K562 (cell line): ENCODE measurements around the gene COMMD10. TPM values are rescaled to one million over a fixed set of nuclear protein-coding genes. Genes with fewer than 3 reads are reported as not detected.

ENCODE experiments used
- ATAC-seq: fragments of 200-7000 bp; cut with Tn5 transposase; 3 replicates; pipeline ENCODE4 v1.9.1; 2020; ENCODE audit warnings: moderate library complexity
- BruUV-seq: library from RNA; stranded (reverse); fragments of 400-500 nt; replicated peaks from 2 replicates; lab custom pipeline; 2021; lab: Mats Ljungman, UMichigan
- CTCF ChIA-PET: fragments of 300-600 bp; formaldehyde crosslinking; extraction: SDS; loops from one replicate; lab custom pipeline; 2021; ENCODE audit warnings: low intra/inter-chr PET ratio; lab: Yijun Ruan, JAX
- POLR2A ChIA-PET: fragments of 300-600, 350-650 bp; sonication (Branson Sonifier 250); formaldehyde crosslinking; extraction: SDS; loops from one replicate; lab custom pipeline; 2021; ENCODE audit warnings: antibody characterized with exemption, inconsistent platforms; lab: Yijun Ruan, JAX
- DNase-seq, 4 experiments: peaks; one replicate each; pipeline versions ENCODE4 v3.0.0 to v3.0.0-alpha.2; 2011 to 2018; ENCODE audit warnings: low spot score in 3 of 4, mixed read lengths in 3 of 4; ENCODE audit errors: extremely low read depth in 1 of 4
- FAIRE-seq: peaks from 2 replicates; lab custom pipeline; 2011; peaks lifted over from hg19 to GRCh38; lab: Jason Lieb, UNC
- H2AFZ ChIP-seq: 2 replicates; pipeline ENCODE4 v1.6.0; 2011; ENCODE audit warnings: low read depth, low read length, control low read depth, inconsistent platforms
- H3K27ac ChIP-seq: fragments of 200-600 bp; 3 replicates; pipeline ENCODE4 v1.8.0; 2011; ENCODE audit warnings: low read depth, mild to moderate bottlenecking, control low read depth, inconsistent platforms, low read length, moderate library complexity, mixed read lengths; ENCODE audit errors: extremely low read depth
- H3K27me3 ChIP-seq, 2 experiments: fragments of 300-600 bp in 1 of 2; 2 replicates in 1 of 2; 3 replicates in 1 of 2; pipeline versions ENCODE4 v1.6.0 to v1.8.0; 2011; ENCODE audit warnings: inconsistent platforms in 2 of 2, low read length in 2 of 2, mild to moderate bottlenecking in 1 of 2, mixed read lengths in 1 of 2, moderate library complexity in 1 of 2; ENCODE audit not compliant: control insufficient read depth in 2 of 2, insufficient read depth in 2 of 2
- H3K36me3 ChIP-seq: fragments of 300-600 bp; 3 replicates; pipeline ENCODE4 v1.8.0; 2011; ENCODE audit warnings: mild to moderate bottlenecking, low read length, inconsistent platforms; ENCODE audit not compliant: control insufficient read depth, insufficient read depth
- H3K4me1 ChIP-seq, 2 experiments: fragments of 200-600 bp in 1 of 2; replicated peaks in 1 of 2; 2 replicates in 1 of 2; 3 replicates in 1 of 2; pipeline versions ENCODE4 v1.5.1 to v1.8.0; 2011; ENCODE audit warnings: inconsistent platforms in 2 of 2, low read length in 2 of 2, mild to moderate bottlenecking in 1 of 2, mixed read lengths in 1 of 2, moderate library complexity in 1 of 2; ENCODE audit not compliant: control insufficient read depth in 2 of 2, insufficient read depth in 2 of 2
- H3K4me2 ChIP-seq: 2 replicates; pipeline ENCODE4 v1.6.1; 2011; ENCODE audit warnings: low read length, control low read depth, inconsistent platforms, mixed read lengths; ENCODE audit not compliant: insufficient read depth
- H3K4me3 ChIP-seq: fragments of 200-600 bp; sonication (generic), shearing (Covaris generic); 2 replicates; pipeline ENCODE4 v1.5.1; 2016; ENCODE audit warnings: control low read depth, inconsistent platforms
- H3K79me2 ChIP-seq: fragments of 200-600 bp; 3 replicates; pipeline ENCODE4 v1.8.0; 2011; ENCODE audit warnings: low read length, inconsistent platforms; ENCODE audit not compliant: control insufficient read depth, insufficient read depth
- H3K9ac ChIP-seq, 2 experiments: 2 replicates each; pipeline versions ENCODE4 v1.6.0 to v1.6.1; 2011; ENCODE audit warnings: low read depth in 2 of 2, low read length in 2 of 2, control low read depth in 1 of 2, inconsistent platforms in 1 of 2, mild to moderate bottlenecking in 1 of 2, mixed read lengths in 1 of 2; ENCODE audit not compliant: insufficient read depth in 1 of 2
- H3K9me1 ChIP-seq: one replicate; pipeline ENCODE4 v1.6.0; 2011; ENCODE audit warnings: inconsistent platforms, mild to moderate bottlenecking, low read length, moderate library complexity; ENCODE audit not compliant: control insufficient read depth, insufficient read depth
- H3K9me3 ChIP-seq: replicated peaks from 2 replicates; pipeline ENCODE4 v1.5.1; 2011; ENCODE audit warnings: low read depth, low read length, inconsistent platforms; ENCODE audit not compliant: control insufficient read depth, insufficient read depth
- H4K20me1 ChIP-seq: replicated peaks from 2 replicates; pipeline ENCODE4 v1.6.1; 2011; ENCODE audit warnings: low read length, inconsistent platforms, mixed read lengths; ENCODE audit not compliant: control insufficient read depth, insufficient read depth
- ATF1 ChIP-seq, 2 experiments: fragments of 450-650 bp in 1 of 2; IDR thresholded peaks; 2 replicates each; pipeline ENCODE4 v1.6.1; 2016; ENCODE audit warnings: missing compliant biosample characterization in 1 of 2, missing genetic modification characterization in 1 of 2
- GTF2A2 ChIP-seq: IDR thresholded peaks from 2 replicates; pipeline ENCODE4 v1.6.1; 2016; ENCODE audit warnings: mild to moderate bottlenecking, missing genetic modification characterization, missing compliant biosample characterization
- HMGN3 ChIP-seq: IDR thresholded peaks from 2 replicates; pipeline ENCODE4 v1.6.1; 2011; ENCODE audit warnings: borderline replicate concordance, low read depth, mild to moderate bottlenecking, mixed read lengths, low read length; ENCODE audit not compliant: insufficient read length; ENCODE audit errors: extremely low read depth
- KAT2B ChIP-seq: IDR thresholded peaks from one replicate; pipeline ENCODE4 v1.6.1; 2012; ENCODE audit warnings: low read depth, mild to moderate bottlenecking, control low read depth, inconsistent platforms, low read length, moderate library complexity
- PTRF ChIP-seq: fragments of 450-650 bp; IDR thresholded peaks from 2 replicates; pipeline ENCODE4 v1.6.1; 2016; ENCODE audit warnings: mild to moderate bottlenecking, missing genetic modification characterization, missing compliant biosample characterization
- TRIM25 ChIP-seq: fragments of 450-650 bp; IDR thresholded peaks from 2 replicates; pipeline ENCODE4 v1.7.0; 2016; ENCODE audit warnings: borderline replicate concordance
- ZBTB8A ChIP-seq: fragments of 450-650 bp; IDR thresholded peaks from 2 replicates; pipeline ENCODE4 v1.6.1; 2018; ENCODE audit warnings: mild to moderate bottlenecking, moderate library complexity; ENCODE audit not compliant: partially characterized antibody
- ZNF699 ChIP-seq: fragments of 250-450 bp; sonication (Bioruptor Pico); IDR thresholded peaks from 2 replicates; pipeline ENCODE4 v1.8.0; 2021; ENCODE audit warnings: mild to moderate bottlenecking, moderate library complexity; ENCODE audit not compliant: insufficient replicate concordance
- WGBS: fragments of 100-300 bp; shearing (Covaris generic); methylation state at CpG from one replicate; pipeline ENCODE4 v1.1.6; 2016; ENCODE audit warnings: low coverage, mixed read lengths; ENCODE audit not compliant: insufficient coverage; ENCODE audit errors: missing lambda C conversion rate; 5-methylcytosine and 5-hydroxymethylcytosine counted together
- in situ Hi-C: fragments of 300-500 bp; cut with MboI; formaldehyde crosslinking; loops from 4 replicates; pipeline ENCODE4 v1.15.0; 2018; ENCODE audit warnings: inconsistent platforms, mixed read lengths
- intact Hi-C: fragments of 100-400 bp; cut with micrococcal nuclease; formaldehyde crosslinking; loops from 2 replicates; pipeline ENCODE4 v1.14.2; 2022
- polyA plus RNA-seq, 8 experiments: library from polyadenylated mRNA; depleted of rRNA in 4 of 8; stranded (reverse) in 5 of 8; unstranded in 3 of 8; fragments of >200 nt; fragmentation: Nextera tagmentation in 2 of 8; fragmentation: Illumina TruSeq in 1 of 8; extraction: Ambion mirVana in 2 of 8; extraction: Trizol in 1 of 8; gene quantifications; 2 replicates each; pipeline versions ENCODE4 v1.2.1 to v1.2.3, GENCODE V29; 2011 to 2014; ENCODE audit warnings: inconsistent platforms in 1 of 8, missing spikeins in 1 of 8
- total RNA-seq, 7 experiments: library from RNA; depleted of rRNA in 6 of 7; stranded (reverse); fragments of >200 nt in 6 of 7; fragmentation: Illumina TruSeq in 2 of 7; extraction: Trizol in 2 of 7; gene quantifications; 2 replicates each; pipeline versions ENCODE4 v1.2.1 to v1.2.3, GENCODE V29; 2011 to 2021; ENCODE audit warnings: low replicate concordance in 1 of 7

The COMMD10 gene
- total and polyA plus RNA-seq, 9 of the 15 experiments (the other 6 are each of a cell fraction or from before 2014, with no cell fraction given), result 17.9 to 101 (median 28.0) TPM

- no peak overlapping the region for H3K9ac ChIP-seq
- no peak overlapping the region for H2AFZ ChIP-seq
- ChIA-PET CTCF (no interaction called here), POLR2A (no interaction called here)
- no TSS peak for BruUV-seq
- in situ Hi-C loops, result no loop called here
- WGBS, result 61% methylated on average over 3 of the region's 3 CpGs
- no peaks in the 10 kb centered on the region for H3K79me2 ChIP-seq
- H3K9me1 ChIP-seq, result no peaks in the 10 kb centered on the region
- H3K4me1 ChIP-seq, result no peaks in the 10 kb centered on the region
- H3K36me3 ChIP-seq, result no peaks in the 10 kb centered on the region
- intact Hi-C loops, result no loop called here
- no peaks in the 10 kb centered on the region for H4K20me1 ChIP-seq
- DNase-seq (no peak), ATAC-seq (no peak), FAIRE-seq (no peak)
- H3K4me3 ChIP-seq, result no peak overlapping the region
- H3K9me3 ChIP-seq, result no peaks in the 10 kb centered on the region
- no peak overlapping the region for H3K4me2 ChIP-seq
- TF ChIP-seq GTF2A2 (tag) (no peak), ZNF699 (CRISPR knock-in tag) (no peak), HMGN3 (no peak), TRIM25 (no peak), KAT2B (no peak), PTRF (tag) (no peak), ATF1 (CRISPR knock-in tag; IDR thresholded peaks at IDR 0.05) (no peak), ATF1 (tag; IDR thresholded peaks at IDR 0.05) (no peak), ZBTB8A (no peak)
- TF ChIP-seq, all 486 proteins: peak for 0
- no peak overlapping the region for H3K27ac ChIP-seq
- no peaks in the 10 kb centered on the region for H3K27me3 ChIP-seq
Observed at GRCh38 chr5:116248432-116248831, 163.6 kb downstream of the COMMD10 start.
